ENCODE results near the gene IQGAP2.

Gene IQGAP2

GRCh38 chr5:76542887-76543690 is 140.0 kb downstream of the IQGAP2 start:
- TF ChIP-seq CTCF (IDR thresholded peaks at IDR 0.05; ENCODE audit: extremely low read depth, insufficient read depth, missing control alignments), result peak; percentile 7
- in situ Hi-C loops (cut with MboI; ENCODE audit: low pct_unique_long_range_greater_than_20kb, low sequenced_read_pairs, unreplicated experiment), result loop anchor here (10.0 kb wide), 1 partner anchor 138 kb away; the partner anchor contains the start of gene IQGAP2
- no peak for DNase-seq (ENCODE audit: low spot score)

- in situ Hi-C loops (cut with MboI; ENCODE audit: low pct_unique_long_range_greater_than_20kb, low sequenced_read_pairs, unreplicated experiment), result loop anchor here (10.0 kb wide), 1 partner anchor 140 kb away; the partner anchor contains the start of gene IQGAP2
- peak; percentile 41 for DNase-seq (ENCODE audit: low spot score)
- TF ChIP-seq CTCF (IDR thresholded peaks at IDR 0.05; ENCODE audit: extremely low read depth, insufficient read depth, missing control alignments), result peak; percentile 81
Measured at GRCh38 chr5:76544268-76544926, 141.3 kb downstream of the IQGAP2 start.

- no peak for TF ChIP-seq CTCF (IDR thresholded peaks at IDR 0.05; ENCODE audit: extremely low read depth, insufficient read depth, missing control alignments)
- in situ Hi-C loops (cut with MboI; ENCODE audit: low pct_unique_long_range_greater_than_20kb, low sequenced_read_pairs, unreplicated experiment), result loop anchor here (10.0 kb wide), 1 partner anchor 140 kb away; the partner anchor contains the start of gene IQGAP2
- DNase-seq (ENCODE audit: low spot score), result no peak
Measured at GRCh38 chr5:76545184-76545583, 142.1 kb downstream of the IQGAP2 start.

- TF ChIP-seq CTCF (IDR thresholded peaks at IDR 0.05; ENCODE audit: extremely low read depth, insufficient read depth, missing control alignments), result no peak
- in situ Hi-C loops (cut with MboI; ENCODE audit: low pct_unique_long_range_greater_than_20kb, low sequenced_read_pairs, unreplicated experiment), result loop anchor here (10.0 kb wide), 1 partner anchor 142 kb away; the partner anchor contains the start of gene IQGAP2
- DNase-seq (ENCODE audit: low spot score), result no peak
Measured at GRCh38 chr5:76546497-76547102, 143.5 kb downstream of the IQGAP2 start.

- in situ Hi-C loops (cut with MboI; ENCODE audit: low pct_unique_long_range_greater_than_20kb, low sequenced_read_pairs, unreplicated experiment), result loop anchor here (10.0 kb wide), 1 partner anchor 143 kb away; the partner anchor contains the start of gene IQGAP2
- DNase-seq (ENCODE audit: low spot score), result peak; percentile 51
- no peak for TF ChIP-seq CTCF (IDR thresholded peaks at IDR 0.05; ENCODE audit: extremely low read depth, insufficient read depth, missing control alignments)
Measured at GRCh38 chr5:76547242-76547890, 144.3 kb downstream of the IQGAP2 start.
